ENCODE data around the gene COL28A1.

COL28A1 gene

DNA sequence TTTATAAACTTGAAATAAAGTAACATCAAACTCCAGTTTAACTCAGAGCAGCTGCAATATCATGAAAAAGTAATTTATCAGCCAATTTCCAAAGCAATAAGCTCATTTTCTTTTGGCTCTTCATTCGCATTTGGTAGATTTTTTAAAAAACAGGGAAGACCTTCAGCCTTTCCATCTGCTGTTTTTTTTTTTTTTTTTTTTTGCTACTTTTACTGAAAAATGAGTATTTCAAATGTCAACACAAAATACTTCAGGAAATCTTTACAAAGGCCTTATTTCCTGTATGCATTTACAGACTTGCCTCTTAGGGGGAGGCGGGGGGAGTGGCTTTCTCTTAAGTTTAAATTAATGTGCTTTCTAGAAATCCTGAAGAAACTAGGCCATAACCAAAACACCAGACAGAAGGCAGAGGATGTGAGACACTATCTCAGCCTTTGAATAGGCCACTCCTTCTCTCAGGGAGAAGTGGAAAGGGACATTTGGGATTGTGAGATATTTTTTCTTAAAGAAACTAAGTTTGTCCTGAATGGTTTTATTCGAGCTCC is 91.8 kb downstream of the COL28A1 start:
- Histone ChIP-seq H3F3A (ENCODE audit: control insufficient read depth, insufficient read depth) (no peaks in the 10 kb centered on the region), H3K9me2 (replicated peaks; ENCODE audit: control insufficient read depth, low read length) (no peaks in the 10 kb centered on the region), H3K27me3 (ENCODE audit: control insufficient read depth, low read length) (no peaks in the 10 kb centered on the region), H4K20me1 (ENCODE audit: control insufficient read depth, insufficient read depth, low read depth, low read length) (no peaks in the 10 kb centered on the region), H3K4me2 (ENCODE audit: low read length) (no peak overlapping the region), H3K79me2 (ENCODE audit: control insufficient read depth, low read length) (no peaks in the 10 kb centered on the region), H3K4me1 (ENCODE audit: control insufficient read depth, low read length) (no peaks in the 10 kb centered on the region), H3K4me3 (ENCODE audit: low read length) (no peak overlapping the region), H3K27ac (ENCODE audit: low read depth, low read length) (no peak overlapping the region), H3K9me3 (ENCODE audit: control insufficient read depth, insufficient read depth, low read length) (peaks cover 12% of the 10 kb centered on the region; the same call in 1 of the 2 replicates), H3K36me3 (ENCODE audit: control insufficient read depth, low read length) (no peaks in the 10 kb centered on the region)
- no peak for TF ChIP-seq EZH2phosphoT487 (IDR thresholded peaks at IDR 0.05; ENCODE audit: borderline replicate concordance, low read length)
- TF ChIP-seq, protein P1, sequence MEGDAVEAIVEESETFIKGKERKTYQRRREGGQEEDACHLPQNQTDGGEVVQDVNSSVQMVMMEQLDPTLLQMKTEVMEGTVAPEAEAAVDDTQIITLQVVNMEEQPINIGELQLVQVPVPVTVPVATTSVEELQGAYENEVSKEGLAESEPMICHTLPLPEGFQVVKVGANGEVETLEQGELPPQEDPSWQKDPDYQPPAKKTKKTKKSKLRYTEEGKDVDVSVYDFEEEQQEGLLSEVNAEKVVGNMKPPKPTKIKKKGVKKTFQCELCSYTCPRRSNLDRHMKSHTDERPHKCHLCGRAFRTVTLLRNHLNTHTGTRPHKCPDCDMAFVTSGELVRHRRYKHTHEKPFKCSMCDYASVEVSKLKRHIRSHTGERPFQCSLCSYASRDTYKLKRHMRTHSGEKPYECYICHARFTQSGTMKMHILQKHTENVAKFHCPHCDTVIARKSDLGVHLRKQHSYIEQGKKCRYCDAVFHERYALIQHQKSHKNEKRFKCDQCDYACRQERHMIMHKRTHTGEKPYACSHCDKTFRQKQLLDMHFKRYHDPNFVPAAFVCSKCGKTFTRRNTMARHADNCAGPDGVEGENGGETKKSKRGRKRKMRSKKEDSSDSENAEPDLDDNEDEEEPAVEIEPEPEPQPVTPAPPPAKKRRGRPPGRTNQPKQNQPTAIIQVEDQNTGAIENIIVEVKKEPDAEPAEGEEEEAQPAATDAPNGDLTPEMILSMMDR (IDR thresholded peaks at IDR 0.05; ENCODE audit: low read depth, low read length, poor library complexity, severe bottlenecking) = no peak

DNA sequence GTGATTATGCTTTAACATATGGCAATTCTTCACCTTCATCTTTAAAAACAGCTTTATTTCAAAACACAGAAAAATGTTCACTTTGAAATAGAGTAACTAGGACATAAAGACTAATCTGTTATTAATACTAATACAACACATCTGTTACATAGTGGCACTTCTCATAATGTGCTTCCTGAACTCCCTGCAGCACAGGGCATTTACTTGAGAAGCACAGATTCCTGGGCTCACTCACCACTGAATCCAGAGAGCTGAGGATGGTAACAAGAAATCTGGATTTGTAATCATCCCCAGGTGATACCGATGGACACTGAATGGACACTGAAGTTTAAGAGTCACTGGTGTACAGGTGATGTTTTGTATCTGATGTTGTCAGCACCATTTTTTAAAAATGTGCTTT is 96.1 kb downstream of the COL28A1 start:
- TF ChIP-seq EZH2phosphoT487 (IDR thresholded peaks at IDR 0.05; ENCODE audit: borderline replicate concordance, low read length) = no peak
- TF ChIP-seq, protein P1 (IDR thresholded peaks at IDR 0.05; ENCODE audit: low read depth, low read length, poor library complexity, severe bottlenecking) = no peak
- H3K4me3 ChIP-seq (ENCODE audit: low read length) = no peak overlapping the region
- H3K9me3 ChIP-seq (ENCODE audit: control insufficient read depth, insufficient read depth, low read length) = no peaks in the 10 kb centered on the region
- H3K79me2 ChIP-seq (ENCODE audit: control insufficient read depth, low read length) = no peaks in the 10 kb centered on the region
- H3K27ac ChIP-seq (ENCODE audit: low read depth, low read length) = no peak overlapping the region
- no peak overlapping the region for H3K4me2 ChIP-seq (ENCODE audit: low read length)
- no peaks in the 10 kb centered on the region for H3F3A ChIP-seq (ENCODE audit: control insufficient read depth, insufficient read depth)
- no peaks in the 10 kb centered on the region for H3K4me1 ChIP-seq (ENCODE audit: control insufficient read depth, low read length)
- H3K36me3 ChIP-seq (ENCODE audit: control insufficient read depth, low read length) = no peaks in the 10 kb centered on the region
- no peaks in the 10 kb centered on the region for H3K9me2 ChIP-seq (replicated peaks; ENCODE audit: control insufficient read depth, low read length)
- H4K20me1 ChIP-seq (ENCODE audit: control insufficient read depth, insufficient read depth, low read depth, low read length) = no peaks in the 10 kb centered on the region
- no peaks in the 10 kb centered on the region for H3K27me3 ChIP-seq (ENCODE audit: control insufficient read depth, low read length)

DNA sequence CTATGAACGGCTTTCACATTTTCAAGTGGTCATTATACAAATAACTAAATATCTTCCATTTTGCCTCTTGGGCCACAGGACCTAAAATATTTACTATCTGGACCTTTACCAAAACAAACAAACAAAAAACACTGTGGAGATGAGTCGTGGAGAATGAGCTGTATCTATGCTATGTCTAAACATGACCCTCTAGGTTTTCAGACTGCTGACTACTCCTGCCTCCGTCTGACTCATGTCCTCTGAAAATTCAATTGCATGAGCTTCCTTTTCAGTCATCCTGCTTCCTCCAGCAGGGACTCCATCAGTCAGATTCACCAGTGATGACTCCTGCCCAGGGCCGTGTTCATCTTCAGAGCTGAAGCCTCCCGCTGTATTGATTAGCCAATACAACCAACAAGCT is 96.8 kb downstream of the COL28A1 start:
- Histone ChIP-seq H3K27me3 (ENCODE audit: control insufficient read depth, low read length) (peaks cover 3% of the 10 kb centered on the region; the same call in 1 of the 2 replicates), H3F3A (ENCODE audit: control insufficient read depth, insufficient read depth) (no peaks in the 10 kb centered on the region), H3K4me3 (ENCODE audit: low read length) (no peak overlapping the region), H3K9me3 (ENCODE audit: control insufficient read depth, insufficient read depth, low read length) (no peaks in the 10 kb centered on the region), H3K9me2 (replicated peaks; ENCODE audit: control insufficient read depth, low read length) (no peaks in the 10 kb centered on the region), H3K36me3 (ENCODE audit: control insufficient read depth, low read length) (no peaks in the 10 kb centered on the region), H3K4me1 (ENCODE audit: control insufficient read depth, low read length) (no peaks in the 10 kb centered on the region), H3K4me2 (ENCODE audit: low read length) (no peak overlapping the region), H4K20me1 (ENCODE audit: control insufficient read depth, insufficient read depth, low read depth, low read length) (no peaks in the 10 kb centered on the region), H3K79me2 (ENCODE audit: control insufficient read depth, low read length) (no peaks in the 10 kb centered on the region), H3K27ac (ENCODE audit: low read depth, low read length) (no peak overlapping the region)
- no peak for TF ChIP-seq EZH2phosphoT487 (IDR thresholded peaks at IDR 0.05; ENCODE audit: borderline replicate concordance, low read length)
- TF ChIP-seq, protein P1 (IDR thresholded peaks at IDR 0.05; ENCODE audit: low read depth, low read length, poor library complexity, severe bottlenecking) = no peak

Data from DOHH2 (cell line).